ENCODE results near the gene NRG2. TPM values are rescaled to one million over a fixed set of nuclear protein-coding genes. Genes with fewer than 3 reads are reported as not detected.

Gene NRG2
- total and polyA plus RNA-seq, 10 donors: 0.83 to 7.7 (median 4.4) TPM

- no peak for TF ChIP-seq POLR2A (IDR thresholded peaks at IDR 0.05)
- TF ChIP-seq CTCF (IDR thresholded peaks at IDR 0.05 in 8 of 11, conservative IDR thresholded peaks at IDR 0.05 in 3 of 11): no peak
- TF ChIP-seq POLR2AphosphoS5 (IDR thresholded peaks at IDR 0.05): no peak
- no peaks in the 10 kb centered on the region for H3K9me3 ChIP-seq
- no peak overlapping the region for H3K4me3 ChIP-seq
- H3K4me1 ChIP-seq: peaks cover 0 to 11% (median 0%) of the 10 kb centered on the region in 6 donors
- intact Hi-C loops (cut with DNase I; ENCODE audit: low total_unique reads): no loop called here
- no peaks in the 10 kb centered on the region for H3K36me3 ChIP-seq
- peaks cover 0 to 37% (median 0%) of the 10 kb centered on the region in 7 donors for H3K27me3 ChIP-seq (replicated peaks in 1 of 7)
- DNase-seq: no peak
- 71 to 88% (median 83%) methylated on average over 7 of the region's 7 CpGs for WGBS, 5 donors
- no peak overlapping the region for H3K27ac ChIP-seq
These were observed 24.6 kb downstream of the NRG2 start for GRCh38 chr5:140018517-140018916.

GRCh38 chr5:140018096-140018481, 25.0 kb downstream of the NRG2 start:
- no peak overlapping the region for H3K4me3 ChIP-seq
- no peak for DNase-seq
- intact Hi-C loops (cut with DNase I; ENCODE audit: low total_unique reads): no loop called here
- H3K36me3 ChIP-seq: no peaks in the 10 kb centered on the region
- TF ChIP-seq CTCF (IDR thresholded peaks at IDR 0.05 in 8 of 11, conservative IDR thresholded peaks at IDR 0.05 in 3 of 11) (no peak), POLR2AphosphoS5 (IDR thresholded peaks at IDR 0.05) (no peak)
- H3K27me3 ChIP-seq (replicated peaks in 1 of 7): peaks cover 0 to 37% (median 0%) of the 10 kb centered on the region in 7 donors
- H3K27ac ChIP-seq: no peak overlapping the region
- peaks cover 0 to 11% (median 0%) of the 10 kb centered on the region in 6 donors for H3K4me1 ChIP-seq
- H3K9me3 ChIP-seq: no peaks in the 10 kb centered on the region
- 78 to 90% (median 87%) methylated on average over 8 of the region's 8 CpGs for WGBS, 5 donors

GRCh38 chr5:140017397-140018095, 25.6 kb downstream of the NRG2 start:
- intact Hi-C loops (cut with DNase I; ENCODE audit: low total_unique reads): no loop called here
- WGBS, 5 donors: 77 to 96% (median 88%) methylated on average over 9 of the region's 9 CpGs
- Histone ChIP-seq H3K36me3 (no peaks in the 10 kb centered on the region), H3K27ac (no peak overlapping the region), H3K9me3 (no peaks in the 10 kb centered on the region), H3K4me1 (peaks cover 0 to 11% (median 0%) of the 10 kb centered on the region in 6 donors), H3K27me3 (replicated peaks in 1 of 7) (peaks cover 0 to 34% (median 0%) of the 10 kb centered on the region in 7 donors), H3K4me3 (no peak overlapping the region)
- TF ChIP-seq POLR2A (IDR thresholded peaks at IDR 0.05) (no peak), POLR2AphosphoS5 (IDR thresholded peaks at IDR 0.05) (no peak), CTCF (IDR thresholded peaks at IDR 0.05 in 8 of 11, conservative IDR thresholded peaks at IDR 0.05 in 3 of 11) (no peak)
- DNase-seq: no peak

- peaks cover 0 to 1% (median 0%) of the 10 kb centered on the region in 6 donors for H3K4me1 ChIP-seq
- WGBS, 5 donors: 66 to 85% (median 82%) methylated on average over 5 of the region's 5 CpGs
- peaks cover 0 to 34% (median 0%) of the 10 kb centered on the region in 7 donors for H3K27me3 ChIP-seq (replicated peaks in 1 of 7)
- intact Hi-C loops (cut with DNase I; ENCODE audit: low total_unique reads): no loop called here
- DNase-seq: no peak
- TF ChIP-seq POLR2AphosphoS5 (IDR thresholded peaks at IDR 0.05) (no peak), CTCF (IDR thresholded peaks at IDR 0.05 in 8 of 11, conservative IDR thresholded peaks at IDR 0.05 in 3 of 11) (no peak), POLR2A (IDR thresholded peaks at IDR 0.05) (no peak)
- H3K4me3 ChIP-seq: no peak overlapping the region
- H3K27ac ChIP-seq: no peak overlapping the region
- H3K9me3 ChIP-seq: no peaks in the 10 kb centered on the region
- no peaks in the 10 kb centered on the region for H3K36me3 ChIP-seq
These were observed 27.4 kb downstream of the NRG2 start for GRCh38 chr5:140015706-140016105.
